IPS-18c (cell line): Measurements from ENCODE around the gene TAF1A.
"Not testable (repeated sequence)": the region's sequence is repeated elsewhere in the genome, so short reads cannot be mapped to it uniquely, and the experiment has no call there.

ENCODE experiments used
- H3K4me3 ChIP-seq: 2 replicates; pipeline ENCODE4 v1.7.0; 2013; ENCODE audit warnings: low read depth, mild to moderate bottlenecking, low read length, moderate library complexity; ENCODE audit not compliant: insufficient read depth
- H3K9me3 ChIP-seq: one replicate; pipeline ENCODE4 v1.6.1; 2013; ENCODE audit warnings: mild to moderate bottlenecking, low read length, moderate library complexity; ENCODE audit not compliant: control insufficient read depth, insufficient read depth

Gene TAF1A

GRCh38 chr1:222609111-222609510, 19.4 kb upstream of the TAF1A start:
- H3K4me3 ChIP-seq, H3K9me3 ChIP-seq: not testable (repeated sequence)

- Histone ChIP-seq H3K9me3 (peaks cover 2% of the 10 kb centered on the region), H3K4me3 (no peak overlapping the region)
Observed at GRCh38 chr1:222606757-222607156, 17.0 kb upstream of the TAF1A start.

GRCh38 chr1:222601257-222601656, 11.5 kb upstream of the TAF1A start:
- no peak overlapping the region for H3K4me3 ChIP-seq
- no peaks in the 10 kb centered on the region for H3K9me3 ChIP-seq

- no peaks in the 10 kb centered on the region for H3K9me3 ChIP-seq
- no peak overlapping the region for H3K4me3 ChIP-seq
Observed at GRCh38 chr1:222600281-222600680, 10.5 kb upstream of the TAF1A start.

- no peak overlapping the region for H3K4me3 ChIP-seq
- no peaks in the 10 kb centered on the region for H3K9me3 ChIP-seq
Observed at GRCh38 chr1:222596696-222597095, 7.0 kb upstream of the TAF1A start.

- H3K4me3 ChIP-seq = no peak overlapping the region
- no peaks in the 10 kb centered on the region for H3K9me3 ChIP-seq
Observed at GRCh38 chr1:222594789-222595188, 5.1 kb upstream of the TAF1A start.

GRCh38 chr1:222592171-222592570, 2.4 kb upstream of the TAF1A start:
- H3K9me3 ChIP-seq = no peaks in the 10 kb centered on the region
- no peak overlapping the region for H3K4me3 ChIP-seq

GRCh38 chr1:222588135-222588534, 1.6 kb downstream of the TAF1A start:
- Histone ChIP-seq H3K4me3 (no peak overlapping the region), H3K9me3 (no peaks in the 10 kb centered on the region)

- Histone ChIP-seq H3K4me3 (no peak overlapping the region), H3K9me3 (no peaks in the 10 kb centered on the region)
Observed at GRCh38 chr1:222586842-222587241, 2.9 kb downstream of the TAF1A start.

GRCh38 chr1:222583079-222583478, 6.7 kb downstream of the TAF1A start:
- Histone ChIP-seq H3K9me3 (no peaks in the 10 kb centered on the region), H3K4me3 (no peak overlapping the region)

GRCh38 chr1:222582099-222582774, 7.5 kb downstream of the TAF1A start:
- no peak overlapping the region for H3K4me3 ChIP-seq
- no peaks in the 10 kb centered on the region for H3K9me3 ChIP-seq

- Histone ChIP-seq H3K9me3 (no peaks in the 10 kb centered on the region), H3K4me3 (no peak overlapping the region)
Observed at GRCh38 chr1:222579316-222579715, 10.4 kb downstream of the TAF1A start.

GRCh38 chr1:222570837-222571236, 18.9 kb downstream of the TAF1A start:
- H3K4me3 ChIP-seq = no peak overlapping the region
- H3K9me3 ChIP-seq = no peaks in the 10 kb centered on the region

GRCh38 chr1:222561656-222562055, 28.1 kb downstream of the TAF1A start:
- H3K9me3 ChIP-seq = no peaks in the 10 kb centered on the region
- H3K4me3 ChIP-seq = no peak overlapping the region

- H3K9me3 ChIP-seq = no peaks in the 10 kb centered on the region
Observed at GRCh38 chr1:222557574-222557973, 32.2 kb downstream of the TAF1A start.

GRCh38 chr1:222557148-222557547, 32.6 kb downstream of the TAF1A start:
- H3K4me3 ChIP-seq = no peak overlapping the region
- H3K9me3 ChIP-seq = no peaks in the 10 kb centered on the region

More at GRCh38 chr1:222557574-222557973, 32.2 kb downstream of the TAF1A start:
- no peak overlapping the region for H3K4me3 ChIP-seq

- Histone ChIP-seq H3K9me3 (no peaks in the 10 kb centered on the region), H3K4me3 (no peak overlapping the region)
Observed at GRCh38 chr1:222555992-222556615, 33.6 kb downstream of the TAF1A start.

GRCh38 chr1:222554177-222554576, 35.6 kb downstream of the TAF1A start:
- no peak overlapping the region for H3K4me3 ChIP-seq
- H3K9me3 ChIP-seq = no peaks in the 10 kb centered on the region

- H3K9me3 ChIP-seq = no peaks in the 10 kb centered on the region
- no peak overlapping the region for H3K4me3 ChIP-seq
Observed at GRCh38 chr1:222552882-222553281, 36.9 kb downstream of the TAF1A start.
